K562 treated with DMSO at 1 percent for 4 hours (cell line): ENCODE measurements around the gene ENO4. TPM values are rescaled to one million over a fixed set of nuclear protein-coding genes. Genes with fewer than 3 reads are reported as not detected.

ENCODE experiments used
- total RNA-seq: library from RNA; unstranded; fragments of 300-600 nt; gene quantifications from 2 replicates; pipeline ENCODE4 v1.2.3, GENCODE V29; 2022; ENCODE audit not compliant: insufficient read depth

Gene ENO4, protein sequence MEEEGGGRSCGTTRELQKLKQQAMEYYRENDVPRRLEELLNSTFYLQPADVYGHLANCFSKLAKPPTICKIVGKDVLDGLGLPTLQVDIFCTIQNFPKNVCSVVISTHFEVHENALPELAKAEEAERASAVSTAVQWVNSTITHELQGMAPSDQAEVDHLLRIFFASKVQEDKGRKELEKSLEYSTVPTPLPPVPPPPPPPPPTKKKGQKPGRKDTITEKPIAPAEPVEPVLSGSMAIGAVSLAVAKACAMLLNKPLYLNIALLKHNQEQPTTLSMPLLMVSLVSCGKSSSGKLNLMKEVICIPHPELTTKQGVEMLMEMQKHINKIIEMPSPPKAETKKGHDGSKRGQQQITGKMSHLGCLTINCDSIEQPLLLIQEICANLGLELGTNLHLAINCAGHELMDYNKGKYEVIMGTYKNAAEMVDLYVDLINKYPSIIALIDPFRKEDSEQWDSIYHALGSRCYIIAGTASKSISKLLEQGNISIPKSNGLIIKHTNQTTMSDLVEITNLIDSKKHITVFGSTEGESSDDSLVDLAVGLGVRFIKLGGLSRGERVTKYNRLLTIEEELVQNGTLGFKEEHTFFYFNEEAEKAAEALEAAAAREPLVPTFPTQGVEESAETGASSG
- not detected in 2 replicates for total RNA-seq

DNA sequence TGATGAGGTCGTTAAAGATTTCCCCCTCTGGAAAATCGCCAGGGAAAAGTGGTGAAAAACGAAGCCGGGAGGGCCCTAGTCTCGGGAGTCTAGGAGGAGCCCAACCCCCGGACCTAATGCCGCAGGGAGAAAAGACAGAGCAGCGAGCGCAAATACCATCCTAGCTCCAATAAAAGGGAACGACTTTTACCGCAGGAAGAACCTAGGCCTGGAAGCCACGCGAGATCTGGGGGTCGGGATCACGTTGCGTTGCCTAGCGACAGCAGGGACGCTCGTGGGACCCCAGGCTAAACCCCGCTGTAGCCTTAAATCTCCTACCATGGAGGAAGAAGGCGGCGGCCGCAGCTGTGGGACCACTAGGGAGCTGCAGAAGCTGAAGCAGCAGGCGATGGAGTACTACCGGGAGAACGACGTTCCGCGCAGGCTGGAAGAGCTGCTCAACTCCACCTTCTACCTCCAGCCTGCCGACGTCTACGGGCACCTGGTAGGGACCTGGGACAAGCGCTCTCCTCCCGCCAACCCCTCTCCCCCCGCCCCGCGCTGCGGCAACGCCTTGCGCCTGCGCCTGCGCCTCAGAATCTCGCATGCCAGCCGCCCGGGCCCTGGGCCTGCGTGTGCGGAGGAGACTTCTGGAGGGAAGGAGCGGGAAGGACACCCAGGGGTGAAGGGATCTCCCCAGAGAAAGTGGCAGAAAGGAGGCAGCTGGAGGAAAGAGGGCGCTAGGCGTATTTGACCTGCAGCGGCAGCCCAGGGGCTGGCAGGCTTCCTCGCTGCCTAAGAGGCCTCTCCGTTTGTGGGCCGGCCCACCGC is at the start of gene ENO4:
ENO4 (plus strand) TSS at position 252 of the 810 bp plus-strand sequence; CDS start at position 320, 68 bp downstream.

Other genes with a start within 250 kb of the ENO4 start
- not detected in 2 replicates for gene PNLIPRP2, start 228.5 kb upstream of the ENO4 start, total RNA-seq
- gene HSPA12A, start 106.9 kb upstream of the ENO4 start, total RNA-seq, result 0.29 TPM in 1 of 2 replicates, not detected in the other
- gene SHTN1, start 155.7 kb downstream of the ENO4 start, total RNA-seq, result 7.4 and 7.6 TPM in 2 replicates